NCI-H2029 treated with DMSO at 0.1 percent for 48 hours (cell line): Measurements from ENCODE around the gene NSUN6.

Experiments used
- DNase-seq: peaks from one replicate; lab custom pipeline; 2025; lab: John Stamatoyannopoulos, UW

NSUN6 gene

DNA sequence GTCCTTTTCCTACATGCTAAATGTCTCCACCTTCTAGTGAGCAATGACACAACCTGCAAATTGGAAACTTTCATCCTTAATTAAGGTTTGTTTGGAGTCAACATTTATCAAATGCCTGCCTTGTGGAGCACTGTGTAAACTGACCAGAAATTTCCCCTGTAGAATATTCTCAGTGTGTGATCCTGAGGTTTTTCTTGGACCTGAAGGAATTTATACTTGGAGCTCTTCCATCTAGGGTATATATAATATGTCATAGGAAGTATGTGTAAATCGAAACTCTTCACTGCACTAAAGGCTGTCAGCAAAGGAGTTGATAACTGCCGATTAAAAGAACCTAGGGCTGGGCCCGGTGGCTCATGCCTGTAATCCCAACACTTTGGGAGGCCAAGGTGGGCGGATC lies 152.4 kb downstream of the NSUN6 start:
- DNase-seq: no peak

- no peak for DNase-seq
Observed at GRCh38 chr10:18497806-18498369, 153.5 kb downstream of the NSUN6 start.
